ENCODE measurements around the gene MIA3.
"Not testable (repeated sequence)": the region's sequence is repeated elsewhere in the genome, so short reads cannot be mapped to it uniquely, and the experiment has no call there.

Gene MIA3

GRCh38 chr1:222656391-222657155 lies 38.7 kb downstream of the MIA3 start:
- no peak for DNase-seq (ENCODE audit: low read depth in 4 of 4, low spot score in 1 of 4)

DNA sequence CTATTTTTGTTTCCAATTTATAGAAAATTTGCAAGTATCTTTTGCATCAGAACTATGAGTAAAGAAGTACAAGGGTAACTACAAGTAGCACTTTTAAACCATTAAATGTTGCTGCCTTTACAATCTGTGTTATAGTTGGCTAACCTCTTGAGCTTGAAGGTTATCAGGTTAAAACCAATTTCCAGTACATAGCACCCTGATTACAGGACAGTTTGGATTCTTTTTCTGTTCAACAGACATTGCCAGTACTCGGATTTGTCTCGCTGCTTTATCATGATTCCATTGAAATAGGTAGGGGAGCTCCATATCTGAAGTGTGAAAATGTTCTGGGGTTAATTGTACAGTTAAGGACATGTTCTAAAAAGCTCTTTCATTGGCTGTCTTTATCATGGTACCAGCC lies 40.0 kb downstream of the MIA3 start:
- no peak for DNase-seq (ENCODE audit: low read depth in 4 of 4, low spot score in 1 of 4)

DNA sequence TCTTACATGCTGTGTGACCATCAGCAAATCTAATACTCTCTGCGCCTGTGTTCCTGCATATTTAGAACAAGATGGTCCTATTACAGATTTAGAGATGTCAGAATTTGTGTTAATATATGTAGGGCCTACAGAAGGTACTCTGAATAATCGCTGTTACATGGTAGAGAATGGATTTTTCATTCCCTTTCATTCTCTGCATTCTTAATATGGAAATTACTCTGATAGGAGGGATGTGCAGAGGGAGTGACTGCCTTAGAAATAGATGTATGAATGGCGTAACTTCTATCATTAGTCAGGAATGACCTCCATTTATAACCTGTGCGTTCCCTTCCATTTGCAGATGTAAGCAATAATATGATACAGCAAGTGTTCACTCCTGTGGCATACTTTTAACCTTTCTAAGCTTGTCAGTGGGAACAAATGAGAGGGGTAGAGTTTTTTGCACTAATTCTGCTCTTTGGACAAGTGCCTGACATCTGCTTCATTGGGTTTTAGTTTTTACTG lies 45.6 kb downstream of the MIA3 start:
- no peak for DNase-seq (ENCODE audit: low read depth in 4 of 4, low spot score in 1 of 4)

DNA sequence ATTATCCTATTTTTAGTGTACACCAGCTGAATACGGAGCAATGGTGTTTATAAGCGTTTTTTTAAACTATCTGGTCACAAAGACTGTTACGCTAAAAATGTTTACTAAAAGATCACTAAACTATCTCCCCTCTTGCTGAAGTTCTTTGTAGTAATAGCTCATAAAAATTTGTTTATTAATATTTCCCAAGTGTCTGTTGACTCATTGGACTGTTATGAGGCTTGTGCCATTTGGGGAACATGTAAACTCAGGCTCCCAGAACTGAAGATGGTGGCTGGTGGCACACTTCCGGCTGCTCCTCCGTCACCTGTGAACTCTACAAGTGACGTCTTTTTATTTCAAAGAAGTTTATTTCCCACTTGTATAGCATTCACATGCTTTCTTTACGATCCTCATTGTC lies 48.1 kb downstream of the MIA3 start:
- no peak for DNase-seq (ENCODE audit: low read depth in 4 of 4, low spot score in 1 of 4)

GRCh38 chr1:222668184-222668583 lies 50.3 kb downstream of the MIA3 start:
- not testable (repeated sequence) for DNase-seq (ENCODE audit: low read depth in 4 of 4, low spot score in 1 of 4)

DNA sequence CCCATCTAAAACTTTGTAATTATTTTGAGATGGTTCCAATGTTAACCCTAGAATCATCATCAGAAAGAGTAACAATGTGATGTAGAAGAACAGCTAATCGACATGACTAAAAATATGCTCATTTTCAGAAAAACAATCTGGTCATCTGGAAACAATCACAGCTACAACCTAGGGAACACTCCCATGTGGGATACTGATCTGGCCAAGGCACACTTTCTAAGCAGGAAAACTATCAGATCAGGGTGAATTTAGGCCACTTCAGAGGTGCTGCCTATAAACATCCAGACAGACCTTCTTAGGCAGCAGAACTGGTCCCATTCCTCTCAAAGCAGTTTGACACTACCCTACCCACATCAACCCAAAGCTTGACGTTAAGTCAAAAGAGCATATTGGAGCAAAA lies 51.2 kb downstream of the MIA3 start:
- DNase-seq (ENCODE audit: low read depth in 4 of 4, low spot score in 1 of 4): not testable (repeated sequence)

GRCh38 chr1:222670110-222670509 lies 52.2 kb downstream of the MIA3 start:
- no peak for DNase-seq (ENCODE audit: low read depth in 4 of 4, low spot score in 1 of 4)

GRCh38 chr1:222680080-222680479 lies 62.2 kb downstream of the MIA3 start:
- DNase-seq (ENCODE audit: low read depth in 4 of 4, low spot score in 1 of 4): no peak

GRCh38 chr1:222691016-222691415 lies 73.1 kb downstream of the MIA3 start:
- DNase-seq (ENCODE audit: low read depth in 4 of 4, low spot score in 1 of 4): no peak

DNA sequence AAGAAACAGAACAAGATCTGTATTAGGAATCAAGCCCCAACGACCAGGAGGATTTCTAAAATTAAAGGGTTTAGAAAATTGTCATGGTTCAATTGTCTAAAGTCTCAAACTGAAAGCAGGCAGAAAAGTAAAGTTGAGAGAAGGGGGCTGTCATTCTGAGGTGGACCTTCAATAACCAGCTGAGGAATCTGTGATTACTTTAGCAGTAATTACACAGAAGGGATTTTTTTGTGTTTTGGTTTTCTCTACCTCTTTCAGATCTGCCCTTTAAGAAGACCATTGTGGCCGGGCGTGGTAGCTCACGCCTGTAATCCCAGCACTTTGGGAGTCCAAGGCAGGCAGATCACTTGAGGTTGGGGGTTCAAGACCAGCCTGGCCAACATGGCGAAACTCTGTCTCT lies 77.0 kb downstream of the MIA3 start:
- DNase-seq (ENCODE audit: low read depth in 4 of 4, low spot score in 1 of 4): no peak

- DNase-seq (ENCODE audit: low read depth in 4 of 4, low spot score in 1 of 4): no peak
These were observed 78.8 kb downstream of the MIA3 start for GRCh38 chr1:222696741-222697140.

GRCh38 chr1:222697203-222697602 lies 79.3 kb downstream of the MIA3 start:
- no peak for DNase-seq (ENCODE audit: low read depth in 4 of 4, low spot score in 1 of 4)

DNA sequence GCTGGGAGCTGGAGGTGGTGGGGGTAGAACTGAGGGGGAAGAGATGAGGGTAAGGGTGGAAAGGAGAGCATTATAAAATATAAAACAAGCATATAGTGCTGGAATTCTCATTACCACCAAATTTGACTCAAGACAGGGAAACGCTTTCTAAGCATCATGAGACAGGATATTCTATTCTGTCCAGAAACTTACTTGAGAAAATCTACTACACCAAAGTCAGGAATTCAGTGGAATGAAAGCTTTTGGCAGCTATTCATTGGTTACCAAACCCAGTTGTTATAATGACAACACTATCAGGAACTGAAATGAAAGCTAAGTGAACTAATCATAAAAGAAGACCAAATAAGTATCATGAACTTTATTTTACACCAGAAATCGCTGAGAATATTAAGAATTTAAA lies 79.9 kb downstream of the MIA3 start:
- no peak for DNase-seq (ENCODE audit: low read depth in 4 of 4, low spot score in 1 of 4)

- no peak for DNase-seq (ENCODE audit: low read depth in 4 of 4, low spot score in 1 of 4)
These were observed 84.3 kb downstream of the MIA3 start for GRCh38 chr1:222702210-222702609.

DNA sequence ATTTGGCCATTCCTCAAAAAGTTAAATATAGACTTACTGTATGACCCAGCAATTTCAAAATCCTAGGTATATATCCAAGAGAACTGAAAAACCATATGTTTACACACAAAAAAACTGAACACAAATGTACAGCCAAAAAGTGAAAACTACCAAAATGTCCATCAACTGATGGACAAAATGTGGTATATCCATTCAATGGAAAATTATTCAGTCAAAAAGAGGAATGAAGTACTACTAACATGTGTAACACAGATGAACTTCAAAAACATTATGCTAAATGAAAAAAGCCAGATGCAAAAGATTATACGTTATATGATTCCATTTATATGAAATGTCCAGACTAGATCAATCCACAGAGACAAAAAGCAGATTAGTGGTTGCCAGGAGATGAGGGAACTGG lies 86.4 kb downstream of the MIA3 start:
- no peak for DNase-seq (ENCODE audit: low read depth in 4 of 4, low spot score in 1 of 4)

DNA sequence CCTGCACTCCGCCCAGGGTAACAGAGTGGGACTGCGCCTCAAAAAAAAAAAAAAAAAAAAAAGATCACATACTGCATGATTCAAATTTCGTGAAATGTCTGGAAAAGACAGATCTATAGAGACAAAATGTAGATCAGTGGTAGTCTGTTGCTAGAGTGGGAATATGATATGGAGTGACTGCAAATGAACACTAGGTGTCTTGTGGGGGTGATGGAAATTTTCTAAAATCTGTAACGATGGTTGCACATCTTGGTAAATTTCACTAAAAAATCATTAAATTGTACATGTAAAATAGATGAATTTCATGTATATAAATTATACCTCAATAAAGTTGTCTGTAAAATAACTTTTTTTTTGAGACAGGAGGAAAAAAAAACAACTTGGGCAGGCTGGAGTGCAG lies 88.9 kb downstream of the MIA3 start:
- no peak for DNase-seq (ENCODE audit: low read depth in 4 of 4, low spot score in 1 of 4)

DNA sequence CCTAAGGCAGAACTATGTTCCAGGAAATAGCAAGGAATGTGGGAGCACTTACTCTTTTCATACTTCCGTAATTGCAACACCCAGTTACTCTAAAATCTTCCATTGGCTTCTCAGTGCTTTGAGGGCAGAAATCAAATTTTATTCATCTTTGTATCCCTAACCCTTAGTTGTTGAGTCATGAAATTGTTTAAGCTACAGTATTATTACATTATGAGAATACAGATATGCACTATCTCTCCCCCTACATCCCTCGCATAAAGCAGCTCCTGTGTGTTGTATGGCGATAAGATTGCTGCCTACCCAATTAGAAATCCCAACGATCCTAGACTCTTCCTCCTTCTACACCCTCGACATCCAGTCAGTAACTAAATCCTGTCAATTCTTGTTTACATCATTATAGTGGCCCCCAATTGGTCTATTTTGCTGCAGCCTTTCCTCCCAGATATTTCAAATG lies 91.8 kb downstream of the MIA3 start:
- no peak for DNase-seq (ENCODE audit: low read depth in 4 of 4, low spot score in 1 of 4)

GRCh38 chr1:222711319-222712252 lies 93.7 kb downstream of the MIA3 start:
- peak; percentile 15 to 52 (median 27) for DNase-seq (ENCODE audit: low read depth in 4 of 4, low spot score in 1 of 4)

DNA sequence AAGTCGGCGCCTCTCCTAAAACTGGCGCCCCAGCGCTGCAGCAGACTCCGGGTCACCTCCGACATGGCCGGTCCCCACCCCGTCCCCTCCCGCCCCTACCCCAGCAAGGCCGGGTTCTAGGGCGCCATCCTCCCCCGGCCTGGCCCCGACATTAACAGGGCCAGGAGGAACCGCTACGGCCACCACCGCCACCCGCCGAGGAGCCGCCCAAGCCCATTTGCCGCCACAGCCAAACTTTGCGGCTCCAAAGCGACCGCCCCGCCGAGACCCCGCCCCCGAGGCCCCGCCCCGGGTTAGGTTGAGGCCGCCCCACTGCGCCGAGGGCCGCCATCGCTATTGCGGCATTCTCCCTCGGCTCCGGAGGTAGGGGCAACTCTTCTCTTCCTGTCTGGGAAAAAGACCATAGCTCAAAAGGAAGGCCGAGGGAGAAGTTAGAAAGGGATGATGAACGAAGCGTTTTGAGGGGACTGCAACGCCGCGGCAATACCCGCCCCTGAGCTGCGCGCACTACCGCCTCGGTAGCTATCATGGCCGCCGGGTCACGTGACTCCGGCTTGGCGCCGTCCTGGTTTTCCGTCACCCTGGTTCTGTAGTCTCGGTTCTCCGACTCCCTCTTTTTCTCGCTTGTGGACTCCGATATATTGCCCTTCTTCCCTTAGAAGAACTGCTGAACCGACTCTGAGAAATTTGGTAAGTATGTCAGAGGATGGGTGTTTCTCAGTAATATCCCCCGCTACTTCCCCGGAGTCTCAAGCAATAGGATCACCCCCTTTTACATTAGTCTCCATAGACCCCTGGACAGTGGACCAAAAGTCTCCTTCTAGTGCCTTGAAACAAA lies 94.6 kb downstream of the MIA3 start, which contains the start of the genes AIDA and BROX:
TSS of gene AIDA (minus strand) at position 239 of the 838 bp plus-strand sequence. CDS start at position 65, 174 bp downstream.
TSS of gene BROX (plus strand) at position 312 of the 838 bp plus-strand sequence. CDS start 3,136 bp downstream, outside the sequence.
- DNase-seq (ENCODE audit: low read depth in 4 of 4, low spot score in 1 of 4): peak; percentile 92 to 95 (median 94)

DNA sequence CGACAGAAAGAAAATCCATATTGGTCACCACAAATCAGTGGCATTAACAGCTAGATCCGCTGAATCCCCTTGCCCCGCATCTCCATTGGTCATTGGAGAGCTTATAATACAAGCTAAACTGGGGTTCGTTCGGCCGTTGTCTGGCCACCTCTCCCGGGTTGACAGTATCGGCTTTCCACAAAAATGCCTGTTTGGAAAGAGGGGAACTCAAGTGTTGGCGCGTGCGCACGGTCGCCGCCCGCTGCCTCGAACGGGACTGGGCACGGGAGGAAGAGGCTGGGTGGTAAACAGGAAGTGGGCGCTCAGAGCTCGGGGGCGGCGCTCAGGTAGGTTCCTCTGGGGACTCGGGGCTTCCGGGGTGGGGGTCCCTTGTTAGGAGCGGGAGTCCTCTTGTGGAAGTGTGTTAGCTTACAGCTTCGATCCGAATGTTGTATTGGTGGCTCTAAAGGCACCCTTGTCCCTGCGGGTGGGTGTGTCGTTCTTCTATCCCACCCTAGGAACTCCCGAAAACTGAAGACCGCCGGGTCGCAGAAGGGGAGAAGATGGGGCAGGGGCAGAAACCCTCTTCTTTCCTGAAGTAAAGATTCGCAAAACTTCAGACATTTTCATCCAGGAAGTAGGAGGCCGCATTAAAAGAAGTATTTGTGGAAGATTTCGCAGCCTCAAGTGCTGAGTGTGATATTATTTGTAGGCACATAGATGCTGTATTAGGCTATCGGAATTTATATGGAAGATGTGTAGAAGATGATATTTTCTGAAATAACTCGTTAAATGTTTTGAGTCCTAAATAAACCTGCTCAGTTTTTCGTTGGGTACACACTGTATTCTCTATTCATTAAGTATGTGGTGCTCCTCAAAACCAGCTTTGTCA lies 95.4 kb downstream of the MIA3 start:
- peak; percentile 64 to 80 (median 74) for DNase-seq (ENCODE audit: low read depth in 4 of 4, low spot score in 1 of 4)
